ENCODE data around the gene NRCAM. TPM values are rescaled to one million over a fixed set of nuclear protein-coding genes. Genes with fewer than 3 reads are reported as not detected.

NRCAM gene
- total and polyA plus RNA-seq, 10 of the 15 experiments (the other 5 are each of a cell fraction or from before 2014, with no cell fraction given): 0.30 to 2.0 (median 1.0) TPM

DNA sequence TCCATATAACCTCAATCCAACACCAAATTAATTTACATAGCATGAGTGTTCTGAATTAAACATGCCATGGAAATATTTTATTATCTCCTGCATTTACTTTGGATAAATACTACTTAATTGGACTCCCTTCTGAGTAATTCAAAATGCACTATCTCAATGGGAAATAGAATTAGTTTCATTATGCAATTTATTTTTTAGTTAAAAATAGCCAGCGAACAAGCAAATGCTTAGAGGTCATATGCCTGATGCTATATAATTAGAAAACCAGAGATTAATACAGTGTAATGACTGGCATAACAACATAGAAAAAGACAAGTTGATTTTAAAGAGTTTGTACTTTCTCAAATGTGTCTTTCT lies 165.1 kb downstream of the NRCAM start:
- intact Hi-C loops (cut with micrococcal nuclease; ENCODE audit: unreplicated experiment) (loop anchor here (10.0 kb wide), 1 partner anchor 56 kb away; no protein-coding TSS in a partner anchor), in situ Hi-C loops (cut with MboI) (no loop called here)
- H2AFZ ChIP-seq (ENCODE audit: control insufficient read depth, low read depth, low read length): no peak overlapping the region
- no peaks in the 10 kb centered on the region for H3K36me3 ChIP-seq (ENCODE audit: control insufficient read depth in 2 of 2, insufficient read depth in 2 of 2, low read length in 1 of 2)
- H3K9me3 ChIP-seq (replicated peaks; ENCODE audit: control insufficient read depth, insufficient read depth, low read length): no peaks in the 10 kb centered on the region
- ChIA-PET RAD21 (ENCODE audit: unreplicated experiment) (no interaction called here), SMC1A (ENCODE audit: uncharacterized antibody, unreplicated experiment) (interaction anchor here (1.3 to 1.6 kb wide), 2 partner anchors 10 to 54 kb away, joined by 3 to 4 read pairs; no protein-coding TSS in a partner anchor), CTCF (interaction anchor here (0.7 kb wide), 1 partner anchor 83 kb away, joined by 3 read pairs; no protein-coding TSS in a partner anchor), POLR2A (interaction anchor here (1.3 kb wide), 1 partner anchor 55 kb away, joined by 3 read pairs; no protein-coding TSS in a partner anchor)
- ATAC-seq (no peak), DNase-seq (ENCODE audit: low read depth, low spot score) (no peak), FAIRE-seq (no peak)
- WGBS (ENCODE audit: insufficient coverage, insufficient replicate concordance, low lambda C conversion rate, missing lambda C conversion rate): 4% methylated on average over 1 of the region's 1 CpG
- peaks cover 7% of the 10 kb centered on the region for H3K4me1 ChIP-seq (ENCODE audit: control insufficient read depth, insufficient read depth, low read length)
- H3K27ac ChIP-seq (ENCODE audit: control insufficient read depth, insufficient read depth): no peak overlapping the region
- no peak for TF ChIP-seq CBX5 (IDR thresholded peaks at IDR 0.05; ENCODE audit: low read depth)
- BruUV-seq (replicated peaks): no TSS peak
- no peak overlapping the region for H3K4me2 ChIP-seq (ENCODE audit: control insufficient read depth, insufficient read depth)
- no peaks in the 10 kb centered on the region for H3K79me2 ChIP-seq (ENCODE audit: control insufficient read depth, insufficient read depth, low read length)
- no peaks in the 10 kb centered on the region for H3K27me3 ChIP-seq (replicated peaks in 1 of 2; ENCODE audit: control insufficient read depth in 2 of 2, insufficient read depth in 2 of 2, low read length in 1 of 2)
- no peaks in the 10 kb centered on the region for H4K20me1 ChIP-seq (ENCODE audit: control insufficient read depth, insufficient read depth)
- H3K9ac ChIP-seq (ENCODE audit: control insufficient read depth, insufficient read depth, low read length): no peak overlapping the region
- H3K4me3 ChIP-seq: no peak overlapping the region

GRCh38 chr7:108290459-108291151 lies 165.6 kb downstream of the NRCAM start:
- WGBS (ENCODE audit: insufficient coverage, insufficient replicate concordance, low lambda C conversion rate, missing lambda C conversion rate): 39% methylated on average over 7 of the region's 7 CpGs
- no peaks in the 10 kb centered on the region for H3K27me3 ChIP-seq (replicated peaks in 1 of 2; ENCODE audit: control insufficient read depth in 2 of 2, insufficient read depth in 2 of 2, low read length in 1 of 2)
- no peak overlapping the region for H3K4me3 ChIP-seq
- no peak for TF ChIP-seq POLR2A (IDR thresholded peaks at IDR 0.05; ENCODE audit: low read depth, low read length)
- no peak for TF ChIP-seq ASH2L (IDR thresholded peaks at IDR 0.05; ENCODE audit: borderline replicate concordance, low read depth)
- TF ChIP-seq RAD21 (IDR thresholded peaks at IDR 0.05; ENCODE audit: insufficient read depth, low read depth, low read length): no peak
- TF ChIP-seq, protein P1, sequence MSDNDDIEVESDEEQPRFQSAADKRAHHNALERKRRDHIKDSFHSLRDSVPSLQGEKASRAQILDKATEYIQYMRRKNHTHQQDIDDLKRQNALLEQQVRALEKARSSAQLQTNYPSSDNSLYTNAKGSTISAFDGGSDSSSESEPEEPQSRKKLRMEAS (IDR thresholded peaks at IDR 0.05; ENCODE audit: low read depth, low read length): no peak
- H3K36me3 ChIP-seq (ENCODE audit: control insufficient read depth in 2 of 2, insufficient read depth in 2 of 2, low read length in 1 of 2): no peaks in the 10 kb centered on the region
- no peaks in the 10 kb centered on the region for H3K9me3 ChIP-seq (replicated peaks; ENCODE audit: control insufficient read depth, insufficient read depth, low read length)
- no peak overlapping the region for H3K9ac ChIP-seq (ENCODE audit: control insufficient read depth, insufficient read depth, low read length)
- ChIA-PET SMC1A (ENCODE audit: uncharacterized antibody, unreplicated experiment) (interaction anchor here (1.0 to 1.6 kb wide), 2 partner anchors 9 to 10 kb away, joined by 4 read pairs; no protein-coding TSS in a partner anchor), CTCF (interaction anchor here (0.7 kb wide), 1 partner anchor 83 kb away, joined by 3 read pairs; no protein-coding TSS in a partner anchor), RAD21 (ENCODE audit: unreplicated experiment) (no interaction called here), POLR2A (interaction anchor here (1.3 kb wide), 1 partner anchor 54 kb away, joined by 3 read pairs; no protein-coding TSS in a partner anchor)
- no peak overlapping the region for H3K4me2 ChIP-seq (ENCODE audit: control insufficient read depth, insufficient read depth)
- in situ Hi-C loops (cut with MboI): no loop called here
- no peaks in the 10 kb centered on the region for H3K79me2 ChIP-seq (ENCODE audit: control insufficient read depth, insufficient read depth, low read length)
- intact Hi-C loops (cut with micrococcal nuclease; ENCODE audit: unreplicated experiment): loop anchor here (10.0 kb wide), 1 partner anchor 56 kb away; no protein-coding TSS in a partner anchor
- no TSS peak for BruUV-seq (replicated peaks)
- H3K4me1 ChIP-seq (ENCODE audit: control insufficient read depth, insufficient read depth, low read length): peaks cover 7% of the 10 kb centered on the region
- H3K27ac ChIP-seq (ENCODE audit: control insufficient read depth, insufficient read depth): no peak overlapping the region
- FAIRE-seq (no peak), DNase-seq (ENCODE audit: low read depth, low spot score) (no peak), ATAC-seq (no peak)
- H2AFZ ChIP-seq (ENCODE audit: control insufficient read depth, low read depth, low read length): no peak overlapping the region
- no peaks in the 10 kb centered on the region for H4K20me1 ChIP-seq (ENCODE audit: control insufficient read depth, insufficient read depth)
